AG09309 (cell line): ENCODE measurements around the gene ADAM23.

Experiments
- DNase-seq: peaks from one replicate; pipeline ENCODE4 v3.0.0-alpha.2; 2010; ENCODE audit warnings: low read depth
- H3K4me3 ChIP-seq: 2 replicates; pipeline ENCODE4 v1.5.1; 2011; ENCODE audit warnings: mild to moderate bottlenecking, low read depth, low read length, moderate library complexity; ENCODE audit not compliant: control insufficient read depth
- CTCF ChIP-seq: IDR thresholded peaks from 2 replicates; pipeline ENCODE4 v1.5.1; 2011; ENCODE audit warnings: mild to moderate bottlenecking, low read depth, low read length, inconsistent platforms; ENCODE audit not compliant: insufficient read depth, control insufficient read depth; ENCODE audit errors: missing control alignments

The ADAM23 gene

GRCh38 chr2:206471524-206472062, 28.3 kb downstream of the ADAM23 start:
- DNase-seq, result no peak
- no peak for TF ChIP-seq CTCF
- H3K4me3 ChIP-seq, result no peak overlapping the region

- TF ChIP-seq CTCF, result no peak
- H3K4me3 ChIP-seq, result no peak overlapping the region
- DNase-seq, result no peak
Measured at GRCh38 chr2:206472094-206472493, 28.8 kb downstream of the ADAM23 start.

DNA sequence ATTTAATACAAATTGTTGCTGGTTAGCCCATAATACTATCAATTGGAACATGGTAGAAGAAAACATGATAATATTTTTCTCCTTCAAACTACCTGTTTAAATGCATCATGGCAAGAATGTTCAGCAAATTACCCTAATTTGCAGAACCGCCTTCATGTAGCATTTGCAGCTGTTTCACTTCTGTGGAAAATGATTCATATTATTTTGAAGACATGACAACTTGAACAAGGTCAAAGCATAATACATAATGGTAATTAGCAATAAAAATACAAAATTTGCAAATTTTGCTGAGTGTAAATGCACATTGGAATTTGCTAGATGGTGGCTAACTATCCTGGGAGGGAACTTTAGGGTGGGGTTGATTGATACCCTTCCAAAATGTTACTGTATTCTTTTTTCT, 30.8 kb downstream of the ADAM23 start:
- TF ChIP-seq CTCF, result no peak
- no peak overlapping the region for H3K4me3 ChIP-seq
- no peak for DNase-seq

DNA sequence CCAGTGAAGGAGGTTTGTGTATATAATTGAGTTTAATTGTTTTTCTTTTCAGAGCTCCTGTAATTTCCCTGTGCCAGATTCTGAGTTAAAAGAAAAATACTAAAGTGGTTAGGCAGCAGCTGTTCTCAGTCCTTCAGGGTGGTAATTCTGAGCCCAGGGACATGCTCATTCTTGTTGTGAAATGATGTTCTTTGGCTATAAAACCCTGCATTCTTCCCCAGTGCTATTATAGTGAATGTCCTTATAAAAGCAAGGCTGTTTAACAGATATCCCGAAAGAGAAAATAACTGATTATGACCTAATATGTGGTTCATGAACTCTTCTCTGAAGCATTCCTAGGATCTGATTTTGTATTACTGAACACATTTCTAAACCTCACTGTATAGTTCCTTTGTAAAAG, 34.0 kb downstream of the ADAM23 start:
- no peak overlapping the region for H3K4me3 ChIP-seq
- peak; percentile 71 for DNase-seq
- TF ChIP-seq CTCF, result no peak

GRCh38 chr2:206478340-206478739, 35.0 kb downstream of the ADAM23 start:
- H3K4me3 ChIP-seq, result no peak overlapping the region
- TF ChIP-seq CTCF, result no peak
- DNase-seq, result no peak

- peak; percentile 14 for DNase-seq
- H3K4me3 ChIP-seq, result no peak overlapping the region
- no peak for TF ChIP-seq CTCF
Measured at GRCh38 chr2:206480161-206480560, 36.8 kb downstream of the ADAM23 start.

GRCh38 chr2:206480620-206481019, 37.3 kb downstream of the ADAM23 start:
- TF ChIP-seq CTCF, result no peak
- no peak overlapping the region for H3K4me3 ChIP-seq
- no peak for DNase-seq
